ENCODE results near the gene DCAF8L2. TPM values are rescaled to one million over a fixed set of nuclear protein-coding genes. Genes with fewer than 3 reads are reported as not detected.
"Not testable (repeated sequence)": the region's sequence is repeated elsewhere in the genome, so short reads cannot be mapped to it uniquely, and the experiment has no call there.

DCAF8L2 gene
- total RNA-seq, result not detected

DNA sequence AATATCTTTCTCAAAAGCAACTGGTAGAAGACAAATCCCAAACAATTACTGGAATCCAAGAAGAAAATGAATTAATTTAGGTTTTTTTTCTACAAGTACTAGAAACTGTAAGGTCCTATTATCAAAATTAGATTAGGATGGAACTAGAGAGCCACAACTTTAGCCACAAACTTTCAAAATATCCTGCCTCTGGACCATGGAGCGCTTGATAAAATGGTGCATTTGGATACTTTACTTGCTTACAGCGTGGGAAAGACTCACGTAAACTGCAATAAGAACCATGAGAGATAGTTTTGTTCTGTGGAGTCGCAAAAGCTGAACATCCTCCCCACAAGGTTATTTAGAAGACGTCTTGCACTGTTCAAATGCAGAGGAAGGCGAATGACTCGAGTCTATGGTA, at the start of gene DCAF8L2:
DCAF8L2 (plus strand) TSS at position 301 of the 400 bp plus-strand sequence. CDS start 156,552 bp downstream, outside the sequence.
- ATAC-seq, result no peak
- DNase-seq (ENCODE audit: low spot score), result no peak

DNA sequence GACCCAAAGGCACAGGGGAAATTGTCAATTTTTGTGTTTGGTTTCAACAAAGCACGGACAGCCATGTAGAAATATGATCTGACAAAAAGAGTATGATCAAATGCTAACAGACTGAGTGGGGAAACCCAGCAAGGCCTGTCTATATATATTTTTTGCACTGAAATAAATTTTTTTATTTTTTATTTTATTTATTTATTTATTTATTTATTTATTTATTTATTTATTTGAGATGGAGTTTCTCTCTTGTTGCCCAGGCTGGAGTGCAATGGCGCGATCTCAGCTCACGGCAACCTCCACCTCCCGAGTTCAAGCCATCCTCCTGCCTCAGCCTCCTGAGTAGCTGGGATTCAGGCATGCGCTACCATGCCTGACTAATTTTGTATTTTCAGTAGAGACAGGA, 49.0 kb upstream of the DCAF8L2 start:
- ATAC-seq, result not testable (repeated sequence)

DNA sequence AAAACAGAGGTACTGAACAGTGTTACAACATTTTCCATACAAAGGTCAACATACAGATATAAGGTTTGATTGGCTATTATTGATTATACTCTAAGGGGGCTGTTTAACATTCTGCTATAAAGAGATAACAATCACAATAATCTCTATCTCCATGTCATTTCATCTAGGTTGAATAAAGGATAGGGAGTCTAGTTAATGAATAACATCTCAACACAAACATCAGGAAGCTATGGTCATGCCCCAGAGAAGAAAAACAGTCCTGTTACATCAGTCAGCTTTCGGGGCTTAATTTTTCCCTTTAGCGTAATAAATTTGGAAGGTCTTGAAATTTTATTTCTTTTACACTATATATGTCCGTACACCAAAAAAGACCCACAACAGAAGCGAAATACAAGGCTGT, 41.5 kb upstream of the DCAF8L2 start:
- ATAC-seq, result peak; percentile 42
- DNase-seq (ENCODE audit: low spot score), result no peak

More for the DNA sequence above, 49.0 kb upstream of the DCAF8L2 start:
- DNase-seq (ENCODE audit: low spot score), result not testable (repeated sequence)

DNA sequence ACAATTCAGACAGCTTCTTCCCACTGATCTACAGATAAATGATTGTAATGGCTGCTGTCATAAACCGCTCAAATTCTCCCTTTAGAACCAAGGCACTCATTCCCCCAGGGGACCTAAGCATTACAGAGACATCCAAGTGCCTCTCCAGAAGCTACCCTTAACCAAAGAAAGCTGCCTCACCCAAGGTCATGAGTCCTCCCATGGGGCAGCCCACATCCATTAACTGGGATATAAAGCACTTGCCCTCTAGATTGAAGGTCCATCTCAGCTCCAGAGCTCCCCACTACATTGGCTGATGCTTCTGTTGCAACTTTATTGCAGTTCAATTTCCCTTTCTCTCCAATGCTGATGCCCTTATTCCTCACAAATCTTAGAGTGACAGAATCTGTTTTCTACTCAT, 40.5 kb upstream of the DCAF8L2 start:
- ATAC-seq (no peak), DNase-seq (ENCODE audit: low spot score) (no peak)

DNA sequence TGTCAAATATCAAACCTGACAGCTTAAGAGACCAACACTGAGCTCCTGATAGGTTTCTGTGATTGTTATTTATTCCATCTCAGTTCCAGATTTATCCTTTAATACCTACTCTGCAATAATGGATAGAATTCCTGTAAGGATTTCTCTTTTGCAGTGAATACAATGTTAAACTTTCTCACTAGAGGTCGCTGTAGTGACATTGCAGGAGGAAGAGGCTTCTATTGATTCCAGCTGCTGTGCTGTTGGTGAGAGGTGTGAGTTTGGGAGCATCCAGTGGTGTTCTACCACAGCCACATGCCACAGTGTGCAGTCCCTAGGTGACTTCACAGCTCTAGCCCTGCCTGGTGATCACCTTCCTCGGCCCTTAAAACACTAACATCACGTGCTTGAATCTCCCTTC, 34.6 kb upstream of the DCAF8L2 start:
- ATAC-seq, result peak; percentile 48
- no peak for DNase-seq (ENCODE audit: low spot score)

DNA sequence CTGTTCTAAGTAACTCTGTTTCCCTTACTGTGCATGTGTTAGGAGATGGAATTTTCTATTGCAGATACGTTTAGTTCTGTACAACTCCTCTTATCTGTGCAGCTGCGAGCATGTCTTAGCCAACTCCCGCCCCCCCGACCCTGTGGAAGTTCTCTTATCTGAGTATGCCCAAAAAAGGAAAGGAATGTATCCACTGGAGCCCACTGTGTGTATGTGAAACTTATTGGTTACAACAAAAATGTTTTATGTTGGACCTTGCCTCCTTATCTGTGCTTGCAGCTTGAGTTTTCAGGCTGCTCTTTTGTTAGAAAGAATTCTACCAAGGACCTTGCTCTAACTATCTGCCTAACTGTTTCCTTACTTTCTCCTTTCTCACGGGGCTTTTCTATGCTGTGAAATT, 24.2 kb upstream of the DCAF8L2 start:
- no peak for DNase-seq (ENCODE audit: low spot score)
- peak; percentile 54 for ATAC-seq

DNA sequence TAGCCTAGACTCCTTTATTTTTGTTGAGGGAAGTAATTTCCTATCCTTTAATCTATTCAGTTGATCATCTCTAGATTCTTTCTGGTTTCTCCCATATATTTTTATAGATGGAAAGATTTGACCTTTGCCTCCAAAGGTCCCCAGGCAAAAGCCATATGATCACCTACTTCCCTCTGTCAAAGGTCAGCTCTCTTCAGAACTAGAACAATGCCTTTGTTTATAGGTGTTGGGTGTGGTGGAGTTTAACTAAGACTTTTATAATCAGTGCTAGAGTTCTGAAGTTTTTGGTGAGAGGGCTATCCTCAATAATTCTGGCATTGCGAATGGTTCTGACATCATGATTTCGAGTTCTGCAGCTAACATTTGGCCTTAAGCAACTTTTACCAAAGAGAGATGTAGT, 19.0 kb upstream of the DCAF8L2 start:
- no peak for DNase-seq (ENCODE audit: low spot score)
- ATAC-seq, result no peak

DNA sequence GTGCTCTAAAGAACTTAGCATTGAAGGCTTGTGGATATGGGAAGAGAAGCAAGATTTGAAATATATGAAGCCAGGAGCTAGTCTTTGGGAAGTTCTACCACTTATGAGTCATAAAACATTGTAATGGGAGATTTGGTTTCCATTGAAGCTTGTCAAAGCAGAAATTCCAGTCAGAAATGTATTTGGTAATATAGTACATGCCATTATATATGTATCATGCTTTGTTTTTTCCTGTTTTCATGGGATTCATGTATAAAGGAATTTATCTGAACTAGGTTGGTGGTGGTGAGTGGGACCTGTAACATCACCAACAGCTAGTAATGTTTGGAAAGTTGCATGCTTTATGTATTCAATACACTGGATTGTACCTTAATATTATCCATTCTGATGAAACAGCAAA, 14.6 kb upstream of the DCAF8L2 start:
- ATAC-seq (no peak), DNase-seq (ENCODE audit: low spot score) (no peak)

DNA sequence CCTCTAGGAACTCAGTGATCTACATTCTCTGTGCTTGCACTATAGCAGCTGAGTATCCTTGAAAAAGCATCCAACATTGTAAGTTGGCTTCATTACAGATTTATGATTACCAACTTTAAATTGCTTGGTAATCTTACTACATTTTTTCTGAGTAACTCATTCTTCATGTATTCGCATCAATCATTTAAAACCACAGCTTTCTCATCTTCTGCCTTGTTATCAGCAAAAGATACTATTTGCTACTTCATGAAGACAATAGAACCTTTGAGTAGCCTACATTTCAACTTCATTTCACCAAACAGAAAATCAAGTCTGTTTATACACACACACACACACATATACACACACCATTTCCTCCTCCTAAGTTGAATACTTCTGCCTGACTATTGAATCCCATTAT, 6.2 kb upstream of the DCAF8L2 start:
- no peak for DNase-seq (ENCODE audit: low spot score)
- ATAC-seq, result no peak

DNA sequence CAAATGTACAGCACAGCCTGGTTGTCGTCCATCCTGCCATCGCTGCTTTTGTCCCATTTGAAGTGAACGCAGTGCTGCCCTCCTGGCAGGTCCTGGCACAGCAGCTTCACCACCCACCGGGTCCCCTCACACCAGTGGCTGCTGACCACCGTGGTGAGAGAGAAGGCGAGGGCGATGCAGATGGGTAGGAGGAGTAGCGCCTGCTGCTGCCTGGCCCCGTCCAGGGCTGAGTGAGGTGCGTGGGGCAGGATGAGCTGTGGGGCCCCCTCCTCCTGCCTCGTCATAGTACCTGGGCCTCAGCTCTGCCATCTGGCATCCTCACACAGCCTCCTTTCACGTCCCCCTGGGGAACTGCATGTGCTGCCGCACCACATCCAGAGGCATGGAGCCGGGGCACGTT, 1.8 kb downstream of the DCAF8L2 start:
- ATAC-seq, result no peak
- DNase-seq (ENCODE audit: low spot score), result no peak

DNA sequence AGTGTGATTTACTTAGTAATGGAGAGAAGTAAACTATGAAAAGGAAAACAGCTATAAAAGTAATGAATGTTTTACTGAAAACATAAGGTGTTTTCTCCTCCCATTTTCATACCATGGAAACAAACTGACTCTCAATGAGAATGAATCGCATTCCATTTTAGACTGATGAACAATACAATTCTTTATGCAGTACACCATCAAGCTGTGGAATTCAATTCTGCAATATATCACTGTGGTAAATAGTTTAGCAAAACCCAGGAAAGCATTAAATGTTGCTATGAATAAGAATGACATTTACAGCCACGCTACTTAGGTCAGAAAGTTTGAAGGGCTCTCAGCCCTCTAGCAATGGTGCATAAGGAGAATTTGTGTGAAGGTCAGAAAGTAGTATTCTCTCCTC, 7.4 kb downstream of the DCAF8L2 start:
- no peak for ATAC-seq
- no peak for DNase-seq (ENCODE audit: low spot score)

DNA sequence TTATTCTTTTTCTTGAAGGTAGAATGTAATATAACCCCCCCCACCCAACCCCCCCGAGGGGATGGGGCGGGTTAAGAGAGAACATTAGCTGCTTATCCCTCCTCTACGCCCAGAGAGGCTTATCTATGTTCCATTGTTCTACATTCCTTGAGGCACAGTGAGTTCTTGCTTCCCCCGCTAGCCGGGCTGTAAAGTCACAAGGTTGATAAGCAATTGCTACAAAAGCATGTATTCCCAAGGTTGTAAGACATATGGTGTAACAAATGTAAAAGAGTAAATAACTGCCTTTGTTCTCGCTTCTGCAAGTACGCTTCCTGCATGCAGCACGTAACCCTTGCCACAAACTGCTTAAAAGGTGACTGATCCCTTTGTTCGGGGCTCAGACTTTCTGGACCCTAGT, 8.2 kb downstream of the DCAF8L2 start:
- DNase-seq (ENCODE audit: low spot score) (no peak), ATAC-seq (peak; percentile 26)

DNA sequence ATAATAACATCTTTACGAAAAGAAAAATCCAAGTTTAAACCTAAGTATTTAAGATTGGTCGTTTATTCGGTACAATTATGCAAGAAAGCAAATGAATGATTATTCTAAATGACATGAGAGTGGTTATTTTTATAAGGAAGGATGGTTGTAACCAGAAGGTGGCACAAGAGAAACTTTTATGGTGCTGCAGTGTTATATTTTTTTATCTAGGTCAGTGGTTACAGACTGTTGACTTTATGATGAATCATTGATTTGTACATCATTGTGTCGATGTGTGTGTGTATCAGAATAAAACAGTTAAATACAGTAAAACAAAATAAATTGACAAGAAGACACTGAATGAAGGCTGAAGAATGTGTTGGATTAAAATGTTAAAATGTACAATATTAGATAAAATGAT, 9.8 kb downstream of the DCAF8L2 start:
- DNase-seq (ENCODE audit: low spot score) (no peak), ATAC-seq (peak; percentile 84)

DNA sequence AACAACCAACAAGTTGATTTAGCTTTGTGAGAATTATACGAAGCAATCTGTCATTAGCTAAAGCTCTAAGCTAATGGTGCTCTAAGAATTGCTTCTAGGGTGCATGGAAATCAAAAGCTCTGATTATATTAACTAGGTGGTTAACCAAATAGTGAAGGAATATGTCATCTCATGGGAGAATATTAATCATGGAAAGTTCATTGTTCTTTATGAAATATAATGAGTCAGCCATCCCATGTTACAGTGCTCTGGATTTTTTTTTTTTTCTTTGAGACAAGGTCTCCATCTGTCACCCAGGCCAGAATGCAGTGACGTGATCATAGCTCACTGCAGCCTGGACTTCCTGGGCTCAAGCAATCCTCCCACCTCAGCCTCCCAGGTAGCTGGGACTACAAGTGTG, 10.5 kb downstream of the DCAF8L2 start:
- ATAC-seq, result no peak
- no peak for DNase-seq (ENCODE audit: low spot score)

DNA sequence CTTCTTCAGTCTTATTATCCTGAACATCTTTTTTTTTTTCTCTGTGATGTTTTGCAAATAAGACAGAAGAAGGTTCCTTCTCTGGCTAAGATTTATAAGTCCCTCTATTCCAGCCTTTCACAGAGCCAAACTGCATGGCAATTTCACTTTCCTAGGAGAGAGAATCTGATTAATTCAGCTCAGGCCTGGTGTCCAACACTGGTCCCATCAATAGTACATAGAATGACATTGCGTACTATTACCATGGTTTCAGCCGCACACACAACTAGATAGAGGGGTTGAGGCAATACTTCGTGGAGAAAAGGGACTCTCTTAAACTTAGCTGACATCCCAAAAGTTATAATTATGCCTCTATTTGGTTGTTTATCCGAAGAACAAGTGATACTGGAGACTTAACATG, 18.5 kb downstream of the DCAF8L2 start:
- ATAC-seq (no peak), DNase-seq (ENCODE audit: low spot score) (no peak)

DNA sequence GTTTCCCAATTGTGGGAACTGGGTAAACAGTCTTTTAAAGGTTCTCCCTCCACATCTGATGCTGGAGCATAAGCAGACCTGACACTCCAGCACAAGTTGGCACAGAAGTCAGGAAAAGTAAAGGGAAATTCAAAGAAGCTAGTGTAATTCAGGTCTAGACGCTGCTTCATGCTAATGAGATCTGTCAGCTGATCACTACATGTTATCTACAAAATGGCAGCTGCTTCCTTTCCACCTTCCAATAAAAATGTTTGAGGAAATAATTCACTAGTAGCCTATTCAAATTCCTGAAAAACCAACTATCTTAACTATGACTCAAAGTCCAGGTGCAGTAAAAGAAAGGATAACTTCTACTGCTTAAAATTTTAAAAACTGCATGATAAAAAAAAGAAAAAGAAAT, 29.3 kb downstream of the DCAF8L2 start:
- DNase-seq (ENCODE audit: low spot score) (no peak), ATAC-seq (no peak)

DNA sequence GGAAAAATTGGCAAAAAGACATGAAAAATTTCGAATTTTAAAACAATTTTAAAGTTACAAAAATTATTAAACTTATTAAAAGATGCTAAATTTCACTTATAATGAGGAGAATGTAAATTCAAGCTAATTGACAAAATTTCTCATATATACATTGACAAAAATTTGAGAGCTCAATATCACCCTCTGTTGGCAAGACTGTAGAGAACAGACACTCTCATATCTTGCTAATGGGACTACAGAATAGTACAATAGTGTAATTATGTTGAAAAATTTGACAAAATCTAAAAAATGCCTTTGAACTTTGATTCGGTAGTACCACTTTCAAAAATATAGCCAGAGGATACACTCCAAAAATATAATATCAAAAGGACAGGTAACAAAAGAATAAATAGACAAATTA, 29.8 kb downstream of the DCAF8L2 start:
- ATAC-seq (peak; percentile 44), DNase-seq (ENCODE audit: low spot score) (no peak)

DNA sequence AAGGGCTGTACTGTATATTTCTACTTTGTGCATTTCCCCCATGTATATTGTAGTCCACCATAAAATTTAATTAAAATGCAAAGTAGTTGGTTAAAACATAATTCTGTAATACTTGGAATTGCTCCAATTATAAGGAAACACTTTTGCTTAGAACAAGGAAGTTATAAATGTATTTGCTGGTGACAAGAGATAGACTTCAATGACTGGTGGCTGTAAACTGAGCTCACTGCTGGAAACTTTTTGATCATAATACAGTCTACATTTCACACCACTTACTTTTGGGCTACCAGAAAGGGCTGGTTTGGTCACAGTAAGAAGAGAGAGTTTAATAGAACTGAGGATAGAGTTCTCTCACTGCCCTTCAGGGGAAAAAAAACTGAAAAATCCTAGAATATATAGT, 32.7 kb downstream of the DCAF8L2 start:
- DNase-seq (ENCODE audit: low spot score), result no peak
- no peak for ATAC-seq

DNA sequence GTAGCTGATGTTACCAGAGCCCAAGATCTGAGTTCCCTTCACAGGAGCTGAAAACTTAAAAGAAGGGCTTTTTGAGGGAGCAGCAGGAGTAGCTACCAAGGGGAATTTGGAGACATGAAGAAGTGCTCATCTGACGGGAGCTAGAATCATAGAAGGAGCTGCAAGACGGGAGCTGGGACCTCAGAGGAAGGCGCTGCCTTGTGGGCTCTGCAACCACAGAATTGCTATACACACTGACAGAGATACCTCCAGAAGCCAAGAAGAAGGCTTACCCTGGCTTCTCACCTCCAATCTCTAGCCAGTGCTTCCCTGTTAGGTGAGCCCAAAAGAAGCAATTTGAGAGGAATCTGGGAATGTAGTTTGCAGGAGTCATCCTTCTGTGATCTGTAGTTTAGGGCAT, 35.9 kb downstream of the DCAF8L2 start:
- DNase-seq (ENCODE audit: low spot score) (no peak), ATAC-seq (no peak)

DNA sequence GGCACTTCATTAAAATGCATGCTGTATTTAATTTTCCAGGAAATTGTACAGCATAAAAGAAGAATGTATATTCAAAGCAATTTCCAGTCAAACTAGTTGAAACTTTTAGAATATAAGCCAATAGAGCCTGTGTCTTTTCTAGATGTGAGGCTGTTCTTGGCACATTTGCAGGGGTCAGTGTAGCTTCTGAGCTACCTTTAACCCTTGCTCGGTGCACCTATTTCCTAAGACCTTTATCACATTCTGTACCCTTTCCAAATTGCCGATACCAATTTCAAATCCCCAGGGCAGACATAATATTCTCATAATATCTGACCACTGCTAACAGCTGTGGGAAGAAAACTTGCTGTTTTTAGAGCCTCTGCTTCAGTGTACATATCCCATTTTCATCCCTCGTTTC, 43.2 kb downstream of the DCAF8L2 start:
- ATAC-seq (peak; percentile 94), DNase-seq (ENCODE audit: low spot score) (peak; percentile 50)

DNA sequence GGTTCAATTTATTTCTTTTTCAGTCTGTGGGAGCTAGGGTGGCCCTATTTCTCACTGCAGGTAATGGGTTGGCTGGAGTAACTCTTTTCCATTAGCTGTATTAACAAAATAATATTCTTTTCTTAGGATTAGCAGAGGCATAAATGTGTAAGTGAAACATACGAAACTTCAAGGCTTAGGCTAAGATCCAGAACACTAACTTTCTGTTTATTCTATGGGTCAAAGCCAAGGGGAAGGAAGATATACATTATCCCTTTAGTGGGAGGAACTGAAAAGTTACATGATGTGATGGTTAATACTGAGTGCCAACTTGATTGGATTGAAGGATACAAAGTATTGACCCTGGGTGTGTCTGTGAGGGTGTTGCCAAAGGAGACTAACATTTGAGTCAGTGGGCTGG, 66.4 kb downstream of the DCAF8L2 start:
- DNase-seq (ENCODE audit: low spot score), result no peak
- no peak for ATAC-seq

DNA sequence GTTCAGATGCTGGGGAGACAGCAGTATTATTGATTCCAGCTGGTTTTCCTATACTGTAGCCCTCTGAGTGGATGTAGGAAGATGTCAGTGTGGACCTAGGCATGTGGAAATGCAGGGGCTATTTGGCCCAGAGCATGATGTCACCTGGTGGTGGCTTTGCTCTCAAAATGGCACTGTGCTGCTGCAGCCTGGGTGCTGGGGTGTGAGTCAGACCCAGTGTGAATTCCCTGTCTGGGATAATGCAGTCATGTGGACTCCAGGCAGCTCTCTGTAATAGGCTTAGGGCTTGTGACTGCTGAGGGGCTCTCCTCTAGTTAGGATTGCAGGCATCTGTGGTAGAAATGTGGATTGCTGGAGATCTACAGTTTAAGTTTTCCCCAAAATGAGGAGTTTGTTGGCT, 70.7 kb downstream of the DCAF8L2 start:
- ATAC-seq (no peak), DNase-seq (ENCODE audit: low spot score) (no peak)

DNA sequence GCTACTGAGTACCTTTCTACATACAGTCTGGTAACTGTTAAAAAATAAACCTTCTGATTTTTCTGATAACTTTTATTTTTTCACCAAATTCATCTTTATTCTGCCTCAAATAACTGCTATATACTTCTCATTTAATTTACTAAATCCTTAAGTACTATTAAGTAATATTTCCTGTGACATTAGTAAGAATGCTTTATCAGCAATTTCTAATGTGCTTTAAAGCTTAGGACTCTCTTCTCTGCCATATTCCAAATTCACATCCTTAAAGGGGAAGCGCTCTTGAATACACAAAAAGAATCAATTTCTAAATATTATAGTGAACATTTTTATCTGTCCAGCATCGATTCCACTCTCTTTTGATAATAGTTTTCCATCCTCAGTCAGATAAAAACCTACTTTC, 81.1 kb downstream of the DCAF8L2 start:
- DNase-seq (ENCODE audit: low spot score) (no peak), ATAC-seq (no peak)

DNA sequence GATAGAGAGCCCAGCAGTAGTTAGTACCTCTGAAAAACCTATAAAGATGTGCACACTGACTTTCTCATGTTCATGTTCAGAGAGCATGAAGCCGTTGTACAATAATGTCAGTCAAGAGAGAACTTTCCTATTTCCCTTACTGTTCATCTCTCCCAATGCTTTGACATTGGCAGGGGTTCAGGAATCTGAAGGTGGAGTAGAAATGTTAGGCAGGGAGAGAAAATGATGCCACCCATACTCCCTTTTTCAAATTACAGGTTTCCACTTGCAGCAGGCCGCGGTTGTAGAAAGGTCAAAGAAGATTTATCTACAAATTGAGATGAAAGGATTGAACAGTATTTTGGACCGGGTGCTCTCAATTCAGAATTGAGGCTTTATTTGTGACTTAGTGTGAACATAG, 84.3 kb downstream of the DCAF8L2 start:
- ATAC-seq (no peak), DNase-seq (ENCODE audit: low spot score) (no peak)
